ENCODE results near the gene IDI1. TPM values are rescaled to one million over a fixed set of nuclear protein-coding genes. Genes with fewer than 3 reads are reported as not detected.
"Not testable (repeated sequence)": the region's sequence is repeated elsewhere in the genome, so short reads cannot be mapped to it uniquely, and the experiment has no call there.

IDI1 gene
- total RNA-seq, 1 donor from 2014 or later, result 39.9 TPM

DNA sequence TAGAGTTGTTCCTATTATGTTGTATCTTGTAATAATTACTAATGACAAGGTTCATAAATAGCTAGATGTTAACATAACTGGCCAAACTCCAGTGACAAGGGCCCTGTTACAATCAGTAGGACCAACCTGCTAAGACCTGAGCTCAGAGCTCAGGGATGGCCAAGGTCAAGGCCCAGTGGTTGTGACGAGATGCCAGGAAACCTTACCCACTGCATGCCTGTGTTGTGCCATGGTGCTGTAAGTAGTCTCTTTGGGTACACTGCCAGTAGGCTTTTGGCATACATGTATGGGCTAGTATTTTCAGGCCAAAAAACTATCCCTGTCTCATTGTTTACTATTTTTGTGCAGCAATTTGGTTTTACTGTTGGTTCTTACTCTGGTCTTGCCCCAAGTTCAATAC, 15.3 kb downstream of the IDI1 start:
- ATAC-seq, result no peak

DNA sequence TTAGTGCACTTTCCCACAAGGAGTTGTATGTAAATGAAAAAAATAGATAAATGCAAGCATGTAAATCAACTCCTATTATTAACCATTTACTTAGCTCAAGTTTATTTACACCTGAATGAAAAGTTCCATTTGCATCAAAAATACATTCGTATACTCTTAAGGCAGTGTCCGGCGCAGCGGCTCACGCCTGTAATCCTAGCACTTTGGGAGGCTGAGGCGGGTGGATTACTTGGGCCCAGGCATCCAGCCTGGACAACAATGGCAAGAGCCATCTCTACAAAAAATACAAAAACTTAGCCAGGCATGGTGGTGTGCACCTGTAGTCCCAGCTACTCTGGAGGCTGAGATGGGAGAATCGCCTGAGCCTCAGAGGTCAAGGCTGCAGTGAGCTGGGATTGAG, 19.1 kb downstream of the IDI1 start:
- ATAC-seq, result no peak

DNA sequence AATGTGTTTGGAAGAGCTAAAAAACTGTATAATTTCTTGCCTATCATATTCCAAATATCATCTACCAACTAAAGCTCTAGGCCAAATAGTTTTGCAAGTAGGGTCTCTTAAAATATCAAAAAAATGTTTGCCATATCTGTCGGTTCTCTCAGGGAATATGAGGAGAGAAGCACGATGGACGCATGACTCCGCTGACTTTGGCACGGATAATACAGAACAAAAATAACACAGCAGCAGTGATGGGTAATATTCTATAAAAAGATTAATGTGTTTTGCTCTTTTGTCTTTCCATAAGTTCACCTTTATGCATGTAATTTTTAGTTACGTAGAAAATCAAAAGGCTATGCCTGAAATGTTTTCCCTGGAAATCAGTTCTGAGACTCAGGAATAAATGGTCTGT, 22.3 kb downstream of the IDI1 start:
- no peak for ATAC-seq

DNA sequence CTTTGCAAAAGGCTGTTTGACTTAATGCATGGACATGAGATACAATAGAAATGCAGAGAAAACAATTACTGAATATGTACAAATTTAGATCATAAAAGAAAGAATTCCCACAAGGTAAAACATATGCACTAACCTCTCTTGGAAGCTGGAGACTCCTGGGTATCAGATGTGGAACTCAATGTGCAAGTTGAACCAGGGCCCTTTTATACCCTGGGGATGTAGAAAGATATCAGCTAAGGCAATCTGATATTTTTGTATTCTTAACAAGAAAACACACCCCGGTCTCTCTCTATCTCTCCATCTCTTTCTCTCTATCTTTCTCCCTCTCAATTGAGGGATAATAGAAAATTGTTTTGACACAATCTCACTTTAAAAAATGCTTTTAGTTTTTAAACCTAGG, 23.2 kb downstream of the IDI1 start, which contains the start of gene IDI2:
IDI2 (minus strand) TSS at position 177 of the 400 bp plus-strand sequence. CDS start 1,136 bp downstream, outside the sequence.
- no peak for ATAC-seq

DNA sequence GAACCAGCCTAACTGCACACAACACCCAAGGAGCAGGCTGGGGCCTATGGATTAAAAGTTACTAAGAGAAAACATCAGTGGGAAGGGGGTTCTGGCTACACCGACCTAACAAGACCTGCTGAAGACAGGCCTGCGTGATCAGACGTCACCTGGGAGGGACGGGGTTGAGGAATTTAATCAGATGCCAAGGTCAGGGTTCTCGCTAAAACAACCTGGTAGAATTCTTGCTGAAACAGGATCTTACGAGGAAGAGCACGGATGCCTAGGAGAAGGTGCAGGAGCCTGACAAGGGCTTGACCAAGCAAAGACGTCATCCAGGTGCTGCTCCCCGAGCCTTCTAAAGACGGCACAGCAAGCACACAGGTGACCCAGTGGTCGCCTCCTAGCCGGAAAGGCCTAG, 24.8 kb downstream of the IDI1 start:
- ATAC-seq, result peak; percentile 10

DNA sequence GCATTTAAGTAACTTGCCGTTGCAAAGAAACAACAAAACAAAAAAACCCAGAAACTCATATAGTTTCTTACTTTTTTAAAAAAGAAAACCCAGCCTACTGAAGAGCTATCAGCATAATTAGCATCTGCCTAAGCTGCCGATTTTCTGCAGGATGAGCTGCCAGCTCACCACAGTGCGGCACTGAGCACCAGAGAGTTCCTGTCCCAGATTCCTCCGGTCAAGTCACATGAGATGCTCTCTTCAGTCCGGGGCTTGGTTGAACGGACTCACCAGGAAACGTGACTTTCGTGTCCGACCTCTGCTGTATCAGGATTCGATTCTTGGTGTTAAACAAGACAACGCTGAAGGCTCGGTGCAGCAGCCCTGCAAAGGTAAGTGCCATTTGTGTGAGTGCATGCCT, 26.5 kb downstream of the IDI1 start:
- no peak for ATAC-seq

DNA sequence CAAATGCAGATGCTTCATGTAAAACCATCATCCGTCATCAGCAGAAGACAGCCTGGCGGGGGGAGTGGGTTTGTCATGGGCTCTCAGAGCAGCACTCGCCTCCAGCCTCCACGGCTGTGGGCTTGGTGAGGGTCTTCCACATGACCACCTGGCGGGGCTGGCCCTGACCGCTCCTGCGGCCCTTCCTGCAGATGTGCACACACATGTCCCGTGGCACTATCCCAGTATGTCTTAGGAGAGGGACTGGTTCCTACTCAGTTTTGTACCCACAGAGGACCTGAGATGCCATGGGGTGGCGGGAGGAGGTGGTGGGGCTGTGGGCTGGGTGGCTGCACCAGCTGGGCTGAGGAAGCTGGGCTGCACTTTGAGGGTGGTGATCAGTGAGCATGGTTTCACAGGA, 28.0 kb downstream of the IDI1 start:
- peak; percentile 29 for ATAC-seq

DNA sequence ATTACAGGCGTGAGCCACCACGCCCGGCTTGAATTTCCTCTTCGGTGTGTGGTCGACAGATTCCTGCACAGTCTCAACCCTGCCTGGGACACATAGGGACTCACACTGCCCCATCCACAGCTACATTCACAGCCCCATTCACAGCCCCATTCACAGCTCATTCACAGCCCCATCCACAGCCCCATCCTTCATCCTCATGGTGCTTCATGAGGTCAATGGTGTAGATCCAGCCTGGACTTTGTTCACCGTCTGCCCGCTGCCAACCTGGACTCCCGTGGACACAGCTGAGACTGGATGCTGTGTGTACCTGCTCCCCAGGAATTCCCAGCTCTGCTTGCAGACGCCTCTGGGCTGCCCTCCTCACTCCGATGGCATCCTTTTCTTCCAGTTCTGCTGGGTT, 28.5 kb downstream of the IDI1 start:
- peak; percentile 40 for ATAC-seq

DNA sequence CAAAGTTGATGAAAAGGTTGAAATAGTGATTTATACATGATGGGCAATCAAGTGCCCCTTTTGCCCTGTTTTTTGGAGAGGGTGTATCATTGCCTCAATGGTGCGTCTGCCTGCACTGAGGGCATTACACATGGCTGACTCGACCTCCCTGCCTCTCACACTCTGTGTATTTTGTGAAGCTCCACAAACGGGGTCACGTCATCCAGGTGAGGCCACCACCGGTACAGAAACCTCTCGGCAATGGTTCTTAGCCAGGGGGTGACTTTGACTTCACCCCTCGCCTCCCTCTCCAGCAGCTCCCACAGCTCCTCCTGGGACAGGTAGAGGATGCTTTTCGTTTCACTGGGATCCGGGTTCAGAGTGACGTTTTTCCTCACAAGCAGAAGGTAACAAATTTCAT, 29.6 kb downstream of the IDI1 start:
- no peak for ATAC-seq

DNA sequence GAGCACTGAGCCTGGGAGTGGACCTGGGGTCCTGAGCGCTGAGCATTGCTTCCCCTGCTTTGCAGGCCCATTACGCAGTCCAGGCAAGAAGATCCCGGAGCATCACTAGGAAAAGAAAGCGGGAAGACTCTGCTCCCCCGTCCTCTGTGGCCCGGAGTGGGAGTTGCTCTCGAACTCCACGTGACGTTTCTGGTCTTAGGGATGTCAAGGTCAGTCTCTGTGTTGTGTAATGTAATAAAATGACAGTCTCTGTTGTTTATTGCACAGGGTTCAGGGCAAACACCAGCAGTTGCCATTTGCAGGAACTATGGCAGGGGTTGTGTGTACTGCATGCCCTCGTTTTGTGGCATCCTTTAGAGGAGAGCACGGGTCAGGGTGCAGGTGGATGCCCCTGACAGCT, 33.2 kb downstream of the IDI1 start:
- no peak for ATAC-seq

DNA sequence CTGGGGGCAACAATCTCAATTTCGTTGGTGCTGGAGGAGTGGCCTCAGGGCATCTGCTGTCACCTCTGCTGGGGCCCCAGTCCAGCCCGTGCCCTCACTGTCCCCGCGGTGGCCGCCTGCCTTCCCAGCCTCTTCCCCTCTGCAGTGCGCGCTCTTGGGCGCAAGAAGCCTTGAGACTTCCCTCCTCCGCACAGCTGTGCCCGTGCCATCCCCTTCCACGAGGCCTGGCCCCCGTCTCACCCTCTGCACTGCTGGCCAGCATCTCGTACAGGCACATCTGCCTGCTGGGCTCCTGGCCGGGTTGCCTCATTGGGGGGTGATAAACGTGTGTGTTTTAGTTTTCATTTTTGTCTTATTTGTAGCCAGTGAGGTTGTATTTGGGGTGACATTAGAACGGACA, 37.2 kb downstream of the IDI1 start:
- no peak for ATAC-seq

DNA sequence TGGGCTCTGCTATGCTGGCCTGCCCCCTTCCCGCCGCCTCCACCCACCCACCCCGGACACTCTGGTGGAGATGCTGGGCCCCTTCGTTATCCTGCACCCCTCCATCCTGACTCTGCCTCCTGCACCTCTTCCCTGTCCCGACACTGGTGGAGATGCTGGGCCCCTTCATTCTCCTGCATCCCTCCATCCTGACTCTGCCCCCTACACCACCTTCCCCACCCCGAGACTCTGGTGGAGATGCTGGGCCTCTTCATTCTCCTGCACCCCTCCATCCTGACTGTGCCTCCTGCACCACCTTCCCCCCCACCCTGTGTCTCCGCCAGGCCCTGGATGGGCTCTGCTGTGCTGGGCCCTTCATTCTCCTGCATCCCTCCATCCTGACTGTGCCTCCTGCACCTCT, 38.2 kb downstream of the IDI1 start:
- peak; percentile 48 for ATAC-seq

DNA sequence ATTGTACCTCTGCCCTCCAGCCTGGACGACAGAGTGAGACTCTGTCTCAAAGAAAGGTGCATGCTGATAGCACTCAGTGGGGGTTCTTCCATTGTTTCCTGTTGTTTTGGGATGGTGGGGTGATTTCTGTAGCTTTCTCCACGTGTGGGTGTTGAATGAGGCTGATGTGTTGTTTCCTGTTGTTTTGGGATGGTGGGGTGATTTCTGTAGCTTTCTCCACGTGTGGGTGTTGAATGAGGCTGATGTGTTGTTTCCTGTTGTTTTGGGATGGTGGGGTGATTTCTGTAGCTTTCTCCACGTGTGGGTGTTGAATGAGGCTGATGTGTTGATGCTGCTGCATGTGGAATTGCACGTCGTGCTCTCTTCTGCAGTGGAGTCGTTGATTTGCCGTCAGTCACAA, 39.0 kb downstream of the IDI1 start:
- ATAC-seq, result not testable (repeated sequence)

DNA sequence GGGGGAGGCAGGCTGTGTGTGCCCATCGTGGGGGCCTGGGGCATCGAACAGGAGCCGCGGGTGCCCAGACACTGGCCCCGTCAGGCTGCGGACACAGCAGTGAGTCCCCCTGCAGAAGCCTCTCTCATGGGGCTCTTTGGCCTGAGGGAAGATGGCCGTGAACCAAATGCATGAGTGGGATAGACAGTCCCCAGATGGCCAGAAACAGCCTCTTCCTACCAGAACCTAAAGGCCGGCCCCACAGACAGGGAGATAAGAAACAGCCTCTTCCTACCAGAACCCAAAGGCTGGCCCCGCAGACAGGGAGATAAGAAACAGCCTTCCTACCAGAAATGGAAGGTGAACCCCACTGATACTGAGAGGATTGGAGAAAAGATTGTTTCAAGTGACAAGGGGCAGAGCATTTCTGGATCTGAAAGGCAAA, 39.8 kb downstream of the IDI1 start:
- ATAC-seq, result no peak

DNA sequence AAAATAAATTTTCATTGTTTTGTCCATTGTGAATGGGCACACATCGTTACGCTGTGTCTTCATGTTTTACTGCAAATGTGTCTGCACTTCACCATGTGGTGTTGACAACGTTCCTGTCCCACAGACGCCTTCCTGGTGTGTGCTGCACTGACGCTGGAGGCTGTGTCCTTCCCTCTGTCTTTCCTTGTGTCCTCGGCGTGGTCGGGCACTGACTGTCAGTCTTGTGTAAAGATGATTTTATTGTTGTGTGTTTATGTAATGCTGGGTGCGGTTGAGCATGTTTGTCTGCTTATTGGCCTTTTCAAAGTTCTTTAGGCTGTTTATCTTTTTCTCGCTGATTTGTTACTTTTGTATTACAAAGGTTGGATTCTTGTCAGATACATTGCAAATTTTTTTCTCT, 41.3 kb downstream of the IDI1 start:
- no peak for ATAC-seq

DNA sequence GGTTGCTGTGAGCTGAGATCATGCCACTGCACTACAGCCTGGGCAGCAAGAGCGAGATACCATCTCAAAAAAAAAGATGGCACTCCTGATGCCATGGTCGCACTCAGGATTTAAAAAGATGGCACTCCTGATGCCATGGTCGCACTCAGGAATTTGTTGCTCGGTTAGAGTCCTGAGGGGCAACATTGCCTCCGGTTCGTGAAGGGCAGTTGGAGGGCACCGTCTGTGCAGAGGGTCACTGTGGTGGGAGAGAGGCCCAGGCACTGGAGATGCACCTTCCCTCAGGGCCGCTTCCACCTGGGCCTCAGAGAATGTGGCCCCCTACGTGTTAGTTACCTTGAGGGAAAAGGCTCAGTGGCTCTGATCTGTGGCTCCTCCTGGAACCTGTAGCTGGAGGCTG, 42.3 kb downstream of the IDI1 start:
- ATAC-seq, result no peak

DNA sequence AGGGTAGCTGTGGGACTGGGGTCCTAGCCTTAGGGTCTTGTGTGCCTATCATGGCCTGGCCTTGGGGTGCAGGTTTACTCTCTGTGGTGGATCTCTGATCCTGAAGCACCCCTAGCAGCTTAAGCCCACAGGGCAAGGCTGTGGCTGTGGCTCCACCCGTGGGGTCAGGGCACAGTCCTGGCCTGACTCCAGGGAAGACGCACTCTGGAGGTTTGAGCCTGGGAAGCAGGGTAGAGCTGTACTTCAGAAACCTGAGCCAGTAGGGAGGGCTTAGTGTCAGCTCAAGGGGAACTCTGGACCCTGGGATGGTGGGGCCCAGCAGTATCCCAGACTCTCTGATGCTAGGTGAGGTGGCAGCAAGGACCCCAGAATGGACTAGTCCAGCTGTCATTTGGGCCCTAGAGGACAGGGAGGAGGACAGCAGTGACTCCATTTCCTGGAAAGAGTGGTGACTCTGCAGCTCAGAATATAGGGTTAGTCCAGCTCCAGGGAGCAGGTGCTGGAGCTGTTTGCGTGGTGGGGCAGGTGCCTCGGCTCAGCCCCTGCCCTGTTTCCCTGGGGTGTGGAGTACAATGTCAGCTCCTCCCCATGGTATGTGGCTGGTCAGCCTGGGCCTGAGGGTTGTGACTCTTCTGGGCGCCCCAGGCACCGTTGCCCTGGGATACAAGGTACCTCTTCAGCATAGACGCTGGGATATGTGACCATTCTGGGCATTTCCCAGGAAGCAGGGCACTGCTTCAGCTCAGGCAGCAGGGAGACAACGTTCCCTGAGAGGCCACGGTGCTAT, 44.8 kb downstream of the IDI1 start:
- ATAC-seq, result peak; percentile 17

DNA sequence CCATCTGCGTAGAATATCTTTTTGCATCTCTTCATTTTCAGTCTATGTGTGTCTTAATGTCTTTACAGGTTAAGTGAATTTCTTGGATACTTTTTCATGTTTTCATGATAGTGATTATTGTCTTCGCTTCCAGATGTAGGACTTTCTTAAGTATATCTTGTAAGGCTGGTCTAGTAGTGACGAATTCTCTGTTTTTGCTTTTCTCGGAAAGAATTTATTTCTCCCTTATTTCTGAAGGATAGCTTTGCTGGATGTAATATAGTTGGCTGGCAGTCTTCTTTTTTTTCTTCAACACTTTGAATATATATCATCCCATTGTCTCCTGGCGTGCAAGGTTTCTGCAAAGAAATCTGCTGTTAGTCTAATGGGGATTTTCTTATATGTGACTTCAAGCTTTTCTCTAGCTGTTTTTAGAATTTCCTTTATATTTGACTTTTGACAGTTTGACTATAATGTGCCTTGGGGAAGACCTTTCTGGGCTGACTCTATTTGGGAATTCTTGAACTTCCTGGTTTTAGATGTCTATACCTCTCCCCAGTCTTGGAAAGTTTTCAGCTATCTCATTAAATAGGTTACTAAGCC, 46.4 kb downstream of the IDI1 start:
- ATAC-seq, result no peak

DNA sequence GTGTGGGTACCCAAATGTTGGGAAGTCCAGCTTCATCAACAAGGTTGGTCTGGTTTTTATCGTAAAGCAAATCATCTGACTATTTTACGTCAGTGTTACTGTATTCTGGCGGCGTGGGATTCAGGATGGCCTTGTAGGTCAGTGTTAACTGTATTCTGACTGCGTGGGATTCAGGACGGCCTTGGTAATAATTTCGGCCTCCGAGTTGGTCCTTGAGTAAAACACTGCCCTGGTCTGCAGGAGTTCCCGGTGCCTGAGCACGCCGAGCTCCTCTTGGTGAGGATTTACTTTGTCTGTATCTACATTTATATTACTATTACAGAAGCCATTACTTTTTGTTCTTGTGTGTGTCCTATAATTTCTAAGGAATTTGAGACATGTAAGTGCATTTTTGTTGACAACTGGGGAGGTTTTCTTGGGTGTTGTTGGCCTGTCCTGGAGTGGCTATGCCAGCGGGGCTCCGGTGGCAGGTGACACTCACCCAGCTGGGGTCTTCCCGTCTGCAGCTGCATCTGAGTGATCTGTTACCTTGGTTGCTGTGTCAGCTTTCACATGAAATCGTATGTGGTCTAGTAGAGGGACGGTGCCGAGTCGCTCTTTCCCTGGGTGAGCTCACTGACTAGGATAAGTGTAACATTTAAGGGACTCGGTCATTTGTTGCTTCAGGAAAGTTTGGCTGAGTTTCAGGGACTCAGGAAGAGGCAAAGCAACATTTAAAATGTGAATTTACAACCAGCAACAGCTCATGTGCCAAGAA, 51.5 kb downstream of the IDI1 start:
- no peak for ATAC-seq

DNA sequence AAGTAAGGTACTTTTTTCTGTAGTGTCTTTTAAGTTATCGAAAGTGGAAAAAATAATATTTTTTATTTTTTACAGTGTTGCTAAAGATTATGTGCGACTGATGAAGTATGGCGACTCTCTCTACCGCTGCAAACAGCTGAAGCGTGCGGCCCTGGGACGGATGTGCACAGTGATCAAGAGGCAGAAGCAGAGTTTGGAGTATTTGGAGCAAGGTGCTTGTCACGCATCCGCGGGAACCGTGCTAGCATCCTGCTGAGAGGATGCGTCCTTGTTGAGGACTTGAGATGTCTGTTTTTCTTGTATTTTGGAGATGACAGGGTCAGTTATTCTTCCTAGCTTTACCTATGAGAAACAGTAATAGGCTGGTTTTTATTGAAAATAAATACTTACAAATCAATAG, 52.9 kb downstream of the IDI1 start:
- no peak for ATAC-seq

DNA sequence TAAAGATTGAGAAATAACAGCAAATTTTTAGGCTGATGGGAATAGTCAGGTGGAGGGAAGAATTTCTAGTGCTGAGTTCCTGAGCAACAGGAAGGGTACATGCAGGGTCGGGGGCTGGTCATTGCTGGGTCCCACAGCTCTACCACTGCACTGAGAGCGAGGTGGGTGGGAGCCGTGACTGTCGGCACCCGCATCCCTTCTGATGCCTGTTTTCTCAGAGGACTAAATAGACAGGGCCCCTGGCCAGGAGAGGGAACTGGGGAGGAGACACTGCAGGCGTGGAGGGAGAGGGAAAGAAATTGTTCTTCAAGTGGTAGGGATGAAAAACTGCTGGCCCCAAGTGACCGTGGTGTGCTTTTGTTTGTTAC, 53.4 kb downstream of the IDI1 start:
- no peak for ATAC-seq

DNA sequence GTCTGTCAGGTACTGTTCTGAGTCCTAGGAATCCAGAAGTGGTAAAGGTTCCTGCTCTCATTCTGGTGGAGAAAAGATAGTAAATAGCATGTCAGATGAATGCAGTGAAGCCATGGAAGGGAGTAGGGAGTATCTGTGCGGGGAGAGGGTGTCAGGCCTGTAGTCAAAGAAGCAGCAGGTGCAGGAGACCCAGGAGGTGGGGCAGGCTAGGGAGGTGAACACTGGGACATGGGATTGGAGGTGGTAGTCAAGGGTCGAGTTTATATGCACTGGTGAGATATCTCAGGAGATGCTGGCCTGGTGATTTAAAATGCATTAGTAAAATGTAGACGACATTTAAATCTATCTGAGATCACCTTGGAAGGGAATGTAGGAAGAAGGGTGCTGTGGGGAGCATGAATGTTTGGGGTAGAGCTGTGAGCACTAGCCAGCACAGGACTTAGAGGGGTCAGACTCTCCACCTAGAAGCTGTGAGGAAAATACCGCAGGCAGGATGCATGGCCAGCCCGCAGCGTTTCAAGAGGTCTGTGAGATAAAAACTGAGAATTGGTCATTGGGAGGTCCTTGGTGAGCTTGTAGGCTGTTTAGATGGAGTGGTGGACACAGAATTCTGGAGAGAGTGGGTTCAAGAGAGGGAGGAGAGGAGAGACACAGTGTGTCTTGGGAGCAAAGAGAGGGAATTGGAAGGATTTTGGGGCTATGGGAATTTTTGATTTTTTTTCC, 53.9 kb downstream of the IDI1 start:
- no peak for ATAC-seq

DNA sequence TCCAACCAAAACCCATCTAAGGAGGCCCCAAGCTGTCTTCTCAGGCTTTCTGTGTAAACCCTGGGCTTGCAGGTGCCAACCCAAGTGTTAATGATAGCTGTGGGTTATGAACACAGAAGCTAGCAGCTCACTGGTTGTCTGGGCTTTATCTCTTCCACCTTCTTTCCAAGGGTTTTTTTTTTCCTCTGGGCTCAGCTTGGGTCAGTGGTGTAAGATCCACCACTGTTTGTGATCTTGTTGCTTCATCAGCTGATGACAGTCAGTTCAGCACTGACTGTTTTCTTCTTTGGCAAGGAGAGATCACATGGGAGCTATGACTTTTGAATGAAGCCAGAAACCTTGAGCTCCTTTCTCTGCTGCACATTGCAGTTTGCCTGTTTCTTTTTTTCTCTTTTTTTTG, 56.0 kb downstream of the IDI1 start:
- ATAC-seq, result no peak
